SU-DHL-6 (cell line): Measurements from ENCODE around the gene ERN2.

ENCODE experiments used
- EZH2phosphoT487 ChIP-seq: fragments of 200-600 bp; sonication (generic), shearing (Covaris generic); conservative IDR thresholded peaks from 2 replicates; pipeline ENCODE4 v1.6.1; 2018; ENCODE audit warnings: mild to moderate bottlenecking, antibody characterized with exemption, low read length, moderate library complexity, mixed read lengths
- TF ChIP-seq, protein P1 (sequence below): fragments of 200-600 bp; sonication (generic); IDR thresholded peaks from one replicate; pipeline ENCODE4 v1.5.1; 2017; ENCODE audit warnings: antibody characterized with exemption, mild to moderate bottlenecking, low read length, moderate library complexity; ENCODE audit not compliant: insufficient read depth, poor library complexity, severe bottlenecking

DNA sequence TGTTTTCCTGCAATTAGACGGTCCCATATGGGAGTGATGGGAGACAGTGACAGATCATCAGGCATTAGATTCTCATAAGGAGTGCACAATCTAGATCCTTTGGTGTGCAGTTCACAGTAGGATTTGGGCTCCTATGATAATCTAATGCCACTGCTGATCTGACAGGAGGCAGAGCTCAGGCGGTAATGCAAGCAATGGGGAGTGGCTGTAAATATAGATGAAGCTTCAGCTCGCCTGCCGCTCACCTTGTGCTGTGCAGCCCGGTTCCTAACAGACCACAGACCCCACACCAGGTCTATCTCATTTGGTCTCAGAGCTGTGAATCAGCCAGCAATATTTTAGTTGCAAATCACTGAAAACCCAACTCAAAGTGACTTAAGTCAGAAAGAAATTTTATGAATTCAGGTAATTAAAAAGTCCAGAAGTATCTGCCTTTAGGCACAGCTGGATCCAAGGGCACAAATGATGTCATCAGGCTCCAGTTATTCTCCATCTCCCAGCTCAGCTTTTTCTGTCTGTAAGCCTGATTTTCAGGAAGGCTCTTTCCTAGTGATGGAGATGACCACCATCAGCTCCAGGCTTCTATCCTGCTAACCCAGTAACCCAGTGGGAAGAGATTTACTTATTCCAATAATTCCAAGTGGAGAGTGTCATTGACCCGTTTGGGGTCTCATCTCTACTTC is 45.1 kb upstream of the ERN2 start:
- TF ChIP-seq, protein P1, sequence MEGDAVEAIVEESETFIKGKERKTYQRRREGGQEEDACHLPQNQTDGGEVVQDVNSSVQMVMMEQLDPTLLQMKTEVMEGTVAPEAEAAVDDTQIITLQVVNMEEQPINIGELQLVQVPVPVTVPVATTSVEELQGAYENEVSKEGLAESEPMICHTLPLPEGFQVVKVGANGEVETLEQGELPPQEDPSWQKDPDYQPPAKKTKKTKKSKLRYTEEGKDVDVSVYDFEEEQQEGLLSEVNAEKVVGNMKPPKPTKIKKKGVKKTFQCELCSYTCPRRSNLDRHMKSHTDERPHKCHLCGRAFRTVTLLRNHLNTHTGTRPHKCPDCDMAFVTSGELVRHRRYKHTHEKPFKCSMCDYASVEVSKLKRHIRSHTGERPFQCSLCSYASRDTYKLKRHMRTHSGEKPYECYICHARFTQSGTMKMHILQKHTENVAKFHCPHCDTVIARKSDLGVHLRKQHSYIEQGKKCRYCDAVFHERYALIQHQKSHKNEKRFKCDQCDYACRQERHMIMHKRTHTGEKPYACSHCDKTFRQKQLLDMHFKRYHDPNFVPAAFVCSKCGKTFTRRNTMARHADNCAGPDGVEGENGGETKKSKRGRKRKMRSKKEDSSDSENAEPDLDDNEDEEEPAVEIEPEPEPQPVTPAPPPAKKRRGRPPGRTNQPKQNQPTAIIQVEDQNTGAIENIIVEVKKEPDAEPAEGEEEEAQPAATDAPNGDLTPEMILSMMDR, result no peak
- TF ChIP-seq EZH2phosphoT487, result no peak
